Spinal cord (tissue), 10 donors: ENCODE results near the gene ITGAD. TPM values are rescaled to one million over a fixed set of nuclear protein-coding genes. Genes with fewer than 3 reads are reported as not detected.
A peak's percentile ranks its signal among the peaks of the same experiment; 100 is the strongest.

Experiments
- DNase-seq, 6 donors: peaks; one replicate each; pipeline versions ENCODE4 v3.0.0 to v3.0.0-alpha.2; 2013 to 2015; ENCODE audit warnings: low spot score in 6 of 6, low read depth in 4 of 6
- H3K27ac ChIP-seq: one replicate; pipeline ENCODE4 v1.5.1; 2013; ENCODE audit warnings: low read depth, low read length, control low read depth
- H3K27me3 ChIP-seq: one replicate; pipeline ENCODE4 v1.6.1; 2013; ENCODE audit warnings: low read length; ENCODE audit not compliant: control insufficient read depth, insufficient read depth
- H3K36me3 ChIP-seq: one replicate; pipeline ENCODE4 v1.6.1; 2013; ENCODE audit warnings: low read length; ENCODE audit not compliant: control insufficient read depth, insufficient read depth
- H3K4me1 ChIP-seq: one replicate; pipeline ENCODE4 v1.6.1; 2013; ENCODE audit warnings: low read length; ENCODE audit not compliant: control insufficient read depth, insufficient read depth
- H3K4me3 ChIP-seq: one replicate; pipeline ENCODE4 v1.5.1; 2013; ENCODE audit warnings: low read depth, low read length, control low read depth
- H3K9me3 ChIP-seq: one replicate; pipeline ENCODE4 v1.6.1; 2013; ENCODE audit warnings: low read length; ENCODE audit not compliant: control insufficient read depth, insufficient read depth
- WGBS: methylation state at CpG from one replicate; pipeline ENCODE4 v1.1.5; 2013; ENCODE audit warnings: missing lambda C conversion rate; ENCODE audit not compliant: insufficient coverage; 5-methylcytosine and 5-hydroxymethylcytosine counted together
- polyA plus RNA-seq, 2 donors: library from polyadenylated mRNA; unstranded; fragments of 120-200 nt; gene quantifications; one replicate each; pipeline ENCODE4 v1.2.1, GENCODE V29; 2013; ENCODE audit not compliant: insufficient read length in 2 of 2
- total RNA-seq, 2 donors: library from RNA; depleted of rRNA in 1 of 2; stranded (reverse); fragments of 120-200 nt in 1 of 2; fragments of >200 nt in 1 of 2; gene quantifications; one replicate each; pipeline versions ENCODE4 v1.2.3 to v1.2.4, GENCODE V29; 2013 to 2014
- donor health status: healthy.

ITGAD gene
- total and polyA plus RNA-seq, 4 donors: 0.06 to 0.50 TPM; not detected in 2

- peak in 1 of 6 donors; percentile 21 for DNase-seq
- H3K36me3 ChIP-seq: no peaks in the 10 kb centered on the region
- WGBS: 26% methylated on average over 10 of the region's 14 CpGs
- H3K4me1 ChIP-seq: no peaks in the 10 kb centered on the region
- no peaks in the 10 kb centered on the region for H3K9me3 ChIP-seq
- H3K4me3 ChIP-seq: no peak overlapping the region
- H3K27me3 ChIP-seq: no peaks in the 10 kb centered on the region
- no peak overlapping the region for H3K27ac ChIP-seq
Observed at GRCh38 chr16:31382485-31383161, 10.5 kb upstream of the ITGAD start.

GRCh38 chr16:31385680-31386079 is 7.5 kb upstream of the ITGAD start:
- Histone ChIP-seq H3K27ac (no peak overlapping the region), H3K9me3 (no peaks in the 10 kb centered on the region), H3K27me3 (no peaks in the 10 kb centered on the region), H3K4me3 (no peak overlapping the region), H3K36me3 (no peaks in the 10 kb centered on the region), H3K4me1 (no peaks in the 10 kb centered on the region)
- no peak for DNase-seq
- WGBS: no CpG with 5 or more reads among the region's 4 CpGs

- H3K27ac ChIP-seq: no peak overlapping the region
Observed at GRCh38 chr16:31386157-31386984, 6.8 kb upstream of the ITGAD start.

GRCh38 chr16:31388535-31388934 is 4.6 kb upstream of the ITGAD start:
- no peak overlapping the region for H3K4me3 ChIP-seq
- 80% methylated on average over 1 of the region's 2 CpGs for WGBS
- DNase-seq: no peak
- no peaks in the 10 kb centered on the region for H3K36me3 ChIP-seq
- no peak overlapping the region for H3K27ac ChIP-seq
- H3K27me3 ChIP-seq: no peaks in the 10 kb centered on the region
- no peaks in the 10 kb centered on the region for H3K4me1 ChIP-seq
- H3K9me3 ChIP-seq: no peaks in the 10 kb centered on the region

More at GRCh38 chr16:31386157-31386984, 6.8 kb upstream of the ITGAD start:
- 28% methylated on average over 4 of the region's 6 CpGs for WGBS
- Histone ChIP-seq H3K36me3 (no peaks in the 10 kb centered on the region), H3K27me3 (no peaks in the 10 kb centered on the region), H3K4me3 (no peak overlapping the region), H3K4me1 (no peaks in the 10 kb centered on the region), H3K9me3 (no peaks in the 10 kb centered on the region)
- DNase-seq: peak in 1 of 6 donors; percentile 27

- Histone ChIP-seq H3K4me1 (no peaks in the 10 kb centered on the region), H3K27me3 (no peaks in the 10 kb centered on the region), H3K27ac (no peak overlapping the region), H3K9me3 (no peaks in the 10 kb centered on the region), H3K36me3 (no peaks in the 10 kb centered on the region), H3K4me3 (no peak overlapping the region)
- DNase-seq: peak in 1 of 6 donors; percentile 2
- 86% methylated on average over 5 of the region's 6 CpGs for WGBS
Observed at GRCh38 chr16:31390504-31391041, 2.6 kb upstream of the ITGAD start.

GRCh38 chr16:31395647-31396046 is 2.5 kb downstream of the ITGAD start:
- H3K36me3 ChIP-seq: no peaks in the 10 kb centered on the region
- H3K27ac ChIP-seq: no peak overlapping the region
- H3K9me3 ChIP-seq: no peaks in the 10 kb centered on the region
- no peaks in the 10 kb centered on the region for H3K4me1 ChIP-seq
- WGBS: 95% methylated on average over 2 of the region's 6 CpGs
- DNase-seq: peak in 1 of 6 donors; percentile 1
- H3K27me3 ChIP-seq: no peaks in the 10 kb centered on the region
- no peak overlapping the region for H3K4me3 ChIP-seq

GRCh38 chr16:31397096-31397660 is 4.0 kb downstream of the ITGAD start:
- 84% methylated on average over 15 of the region's 18 CpGs for WGBS
- Histone ChIP-seq H3K9me3 (no peaks in the 10 kb centered on the region), H3K4me1 (no peaks in the 10 kb centered on the region), H3K27me3 (no peaks in the 10 kb centered on the region), H3K27ac (no peak overlapping the region), H3K4me3 (no peak overlapping the region), H3K36me3 (no peaks in the 10 kb centered on the region)
- no peak for DNase-seq

- Histone ChIP-seq H3K36me3 (no peaks in the 10 kb centered on the region), H3K27ac (no peak overlapping the region), H3K27me3 (no peaks in the 10 kb centered on the region), H3K9me3 (no peaks in the 10 kb centered on the region), H3K4me1 (no peaks in the 10 kb centered on the region), H3K4me3 (no peak overlapping the region)
- no peak for DNase-seq
- WGBS: 72% methylated on average over 8 of the region's 9 CpGs
Observed at GRCh38 chr16:31397701-31398100, 4.6 kb downstream of the ITGAD start.

GRCh38 chr16:31400191-31400590 is 7.1 kb downstream of the ITGAD start:
- 73% methylated on average over 2 of the region's 2 CpGs for WGBS

More at GRCh38 chr16:31400191-31400590, 7.1 kb downstream of the ITGAD start:
- Histone ChIP-seq H3K4me1 (no peaks in the 10 kb centered on the region), H3K27me3 (no peaks in the 10 kb centered on the region), H3K36me3 (no peaks in the 10 kb centered on the region), H3K4me3 (no peak overlapping the region), H3K27ac (no peak overlapping the region), H3K9me3 (no peaks in the 10 kb centered on the region)
- DNase-seq: no peak
